Keratinocyte (primary cell): ENCODE results near the gene ZNF497.

ENCODE experiments used
- EZH2 ChIP-seq: IDR thresholded peaks from one replicate; pipeline ENCODE4 v1.6.1; 2012; ENCODE audit warnings: inconsistent platforms, mild to moderate bottlenecking, low read length, moderate library complexity
- TF ChIP-seq, protein P1 (sequence below), 3 experiments: IDR thresholded peaks in 1 of 3; conservative IDR thresholded peaks in 1 of 3; optimal IDR thresholded peaks in 1 of 3; 2 replicates in 2 of 3; 3 replicates in 1 of 3; pipeline versions ENCODE3 to v1.5.1; 2011; ENCODE audit warnings: low read length in 3 of 3, mild to moderate bottlenecking in 3 of 3, moderate library complexity in 2 of 3, control low read depth in 1 of 3, inconsistent platforms in 1 of 3; ENCODE audit not compliant: insufficient read depth in 2 of 3; ENCODE audit errors: extremely low read depth in 1 of 3

DNA sequence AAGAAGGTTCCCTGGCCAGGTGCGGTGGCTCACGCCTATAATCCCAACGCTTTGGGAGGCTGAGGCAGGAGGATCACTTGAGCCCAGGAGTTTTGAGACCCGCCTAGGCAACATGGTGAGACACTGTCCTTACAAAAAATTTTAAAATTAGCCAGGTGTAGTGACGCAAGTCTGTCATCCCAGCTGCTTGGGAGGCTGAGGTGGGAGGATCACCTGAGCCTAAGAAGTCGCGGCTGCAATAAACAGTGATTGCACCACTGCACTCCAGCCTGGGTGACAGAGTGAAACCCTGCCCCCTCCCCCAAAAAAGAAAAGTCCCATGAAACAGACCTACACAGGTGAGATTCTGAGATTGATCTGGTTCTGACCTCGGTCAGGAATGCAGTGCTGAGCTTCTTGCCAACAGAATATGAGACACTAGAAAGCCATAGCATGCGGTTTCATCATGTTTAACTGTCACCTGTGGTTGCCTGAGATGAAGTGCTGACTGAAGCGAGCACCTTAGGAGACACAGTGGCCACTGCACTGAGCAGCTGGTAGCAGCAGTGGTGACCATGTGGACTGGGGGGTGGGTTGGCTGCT, 7.2 kb downstream of the ZNF497 start:
- no peak for TF ChIP-seq EZH2
- TF ChIP-seq, protein P1, sequence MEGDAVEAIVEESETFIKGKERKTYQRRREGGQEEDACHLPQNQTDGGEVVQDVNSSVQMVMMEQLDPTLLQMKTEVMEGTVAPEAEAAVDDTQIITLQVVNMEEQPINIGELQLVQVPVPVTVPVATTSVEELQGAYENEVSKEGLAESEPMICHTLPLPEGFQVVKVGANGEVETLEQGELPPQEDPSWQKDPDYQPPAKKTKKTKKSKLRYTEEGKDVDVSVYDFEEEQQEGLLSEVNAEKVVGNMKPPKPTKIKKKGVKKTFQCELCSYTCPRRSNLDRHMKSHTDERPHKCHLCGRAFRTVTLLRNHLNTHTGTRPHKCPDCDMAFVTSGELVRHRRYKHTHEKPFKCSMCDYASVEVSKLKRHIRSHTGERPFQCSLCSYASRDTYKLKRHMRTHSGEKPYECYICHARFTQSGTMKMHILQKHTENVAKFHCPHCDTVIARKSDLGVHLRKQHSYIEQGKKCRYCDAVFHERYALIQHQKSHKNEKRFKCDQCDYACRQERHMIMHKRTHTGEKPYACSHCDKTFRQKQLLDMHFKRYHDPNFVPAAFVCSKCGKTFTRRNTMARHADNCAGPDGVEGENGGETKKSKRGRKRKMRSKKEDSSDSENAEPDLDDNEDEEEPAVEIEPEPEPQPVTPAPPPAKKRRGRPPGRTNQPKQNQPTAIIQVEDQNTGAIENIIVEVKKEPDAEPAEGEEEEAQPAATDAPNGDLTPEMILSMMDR (optimal IDR thresholded peaks at IDR 0.05 in 1 of 3, IDR thresholded peaks at IDR 0.05 in 1 of 3, conservative IDR thresholded peaks at IDR 0.05 in 1 of 3; ENCODE audit: extremely low read depth in 1 of 3, insufficient read depth in 2 of 3, low read length in 3 of 3): no peak
